Gastroesophageal sphincter (tissue), 4 donors: ENCODE measurements around the gene PCID2. TPM values are rescaled to one million over a fixed set of nuclear protein-coding genes. Genes with fewer than 3 reads are reported as not detected.

Experiments
- ATAC-seq: fragments of 150-250 bp; one replicate; pipeline ENCODE4 v1.9.1; 2016; ENCODE audit warnings: mild to moderate bottlenecking, moderate library complexity
- H3K27ac ChIP-seq, 4 donors: fragments of 200-600 bp; sonication (generic) in 3 of 4; 1 replicate in 3 of 4; 2 replicates in 1 of 4; pipeline ENCODE4 v1.5.1; 2016 to 2019
- H3K27me3 ChIP-seq: fragments of 200-600 bp; sonication (generic); one replicate; pipeline ENCODE4 v1.5.1; 2019
- H3K36me3 ChIP-seq, 2 donors: fragments of 200-600 bp; sonication (generic); one replicate each; pipeline ENCODE4 v1.5.1; 2019; ENCODE audit warnings: control low read depth in 1 of 2
- H3K4me1 ChIP-seq, 3 donors: fragments of 200-600 bp; sonication (generic); 1 replicate in 2 of 3; 2 replicates in 1 of 3; pipeline ENCODE4 v1.5.1; 2016 to 2019; ENCODE audit warnings: control low read depth in 2 of 3
- H3K4me3 ChIP-seq, 2 donors: fragments of 200-600 bp; sonication (generic); one replicate each; pipeline ENCODE4 v1.5.1; 2019; ENCODE audit warnings: mild to moderate bottlenecking in 1 of 2, moderate library complexity in 1 of 2
- H3K9me3 ChIP-seq, 3 donors: fragments of 200-600 bp; sonication (generic); one replicate each; pipeline ENCODE4 v1.5.1; 2017 to 2019; ENCODE audit warnings: control low read depth in 2 of 3
- EP300 ChIP-seq: sonication (generic); formaldehyde crosslinking; IDR thresholded peaks from one replicate; pipeline ENCODE4 v1.6.1; 2017; ENCODE audit warnings: antibody characterized with exemption, mild to moderate bottlenecking
- POLR2A ChIP-seq, 2 donors: fragments of 450-650 bp; IDR thresholded peaks; one replicate each; pipeline ENCODE4 v1.6.1; 2017; ENCODE audit warnings: antibody characterized with exemption in 2 of 2, mild to moderate bottlenecking in 2 of 2, moderate library complexity in 1 of 2
- POLR2AphosphoS5 ChIP-seq: sonication (generic); formaldehyde crosslinking; IDR thresholded peaks from one replicate; pipeline ENCODE4 v1.6.1; 2017; ENCODE audit warnings: antibody characterized with exemption
- whole genome bisulfite sequencing, 2 donors: methylation state at CpG; one replicate each; pipeline ENCODE4 v1.1.5; 2018; ENCODE audit warnings: low coverage in 1 of 2; 5-methylcytosine and 5-hydroxymethylcytosine counted together
- total RNA-seq, 4 donors: library from RNA; depleted of rRNA; stranded (reverse); fragments of >200 nt; gene quantifications; one replicate each; pipeline ENCODE4 v1.1.0, GENCODE V29; 2016
- TF ChIP-seq, protein P1 (sequence below), 4 experiments: fragments of 200-600 bp in 2 of 4; fragments of 450-650 bp in 2 of 4; sonication (generic) in 1 of 4; IDR thresholded peaks; one replicate each; pipeline ENCODE4 v1.5.1; 2017 to 2019; ENCODE audit warnings: antibody characterized with exemption in 4 of 4, mild to moderate bottlenecking in 2 of 4, moderate library complexity in 2 of 4

Gene PCID2
- total RNA-seq, 4 donors from 2014 or later = 43.7 to 76.0 (median 48.8) TPM

GRCh38 chr13:113176280-113176679 is 32.2 kb downstream of the PCID2 start:
- H3K27ac ChIP-seq = no peak overlapping the region
- no peaks in the 10 kb centered on the region for H3K27me3 ChIP-seq
- TF ChIP-seq EP300 (no peak), POLR2A (IDR thresholded peaks at IDR 0.05) (no peak), POLR2AphosphoS5 (no peak)
- TF ChIP-seq, protein P1, sequence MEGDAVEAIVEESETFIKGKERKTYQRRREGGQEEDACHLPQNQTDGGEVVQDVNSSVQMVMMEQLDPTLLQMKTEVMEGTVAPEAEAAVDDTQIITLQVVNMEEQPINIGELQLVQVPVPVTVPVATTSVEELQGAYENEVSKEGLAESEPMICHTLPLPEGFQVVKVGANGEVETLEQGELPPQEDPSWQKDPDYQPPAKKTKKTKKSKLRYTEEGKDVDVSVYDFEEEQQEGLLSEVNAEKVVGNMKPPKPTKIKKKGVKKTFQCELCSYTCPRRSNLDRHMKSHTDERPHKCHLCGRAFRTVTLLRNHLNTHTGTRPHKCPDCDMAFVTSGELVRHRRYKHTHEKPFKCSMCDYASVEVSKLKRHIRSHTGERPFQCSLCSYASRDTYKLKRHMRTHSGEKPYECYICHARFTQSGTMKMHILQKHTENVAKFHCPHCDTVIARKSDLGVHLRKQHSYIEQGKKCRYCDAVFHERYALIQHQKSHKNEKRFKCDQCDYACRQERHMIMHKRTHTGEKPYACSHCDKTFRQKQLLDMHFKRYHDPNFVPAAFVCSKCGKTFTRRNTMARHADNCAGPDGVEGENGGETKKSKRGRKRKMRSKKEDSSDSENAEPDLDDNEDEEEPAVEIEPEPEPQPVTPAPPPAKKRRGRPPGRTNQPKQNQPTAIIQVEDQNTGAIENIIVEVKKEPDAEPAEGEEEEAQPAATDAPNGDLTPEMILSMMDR (IDR thresholded peaks at IDR 0.05) = no peak
- no peak overlapping the region for H3K4me3 ChIP-seq
- ATAC-seq = no peak
- H3K36me3 ChIP-seq = peaks cover 0 to 98% of the 10 kb centered on the region in 2 donors
- H3K4me1 ChIP-seq = no peaks in the 10 kb centered on the region
- 93 to 100% methylated on average over 1 to 3 of the region's 5 CpGs for WGBS, 2 donors
- no peaks in the 10 kb centered on the region for H3K9me3 ChIP-seq

GRCh38 chr13:113172419-113172926 is 36.0 kb downstream of the PCID2 start:
- 92% methylated on average over 10 of the region's 13 CpGs; no CpG with 5 or more reads in 1 of the 2 donors for WGBS, 2 donors
- peaks cover 0 to 5% (median 0%) of the 10 kb centered on the region in 3 donors for H3K9me3 ChIP-seq
- ATAC-seq = no peak
- H3K36me3 ChIP-seq = peaks cover 0 to 81% of the 10 kb centered on the region in 2 donors
- TF ChIP-seq POLR2AphosphoS5 = no peak
- no peak overlapping the region for H3K27ac ChIP-seq
- no peaks in the 10 kb centered on the region for H3K4me1 ChIP-seq
- H3K4me3 ChIP-seq = no peak overlapping the region
- H3K27me3 ChIP-seq = no peaks in the 10 kb centered on the region

DNA sequence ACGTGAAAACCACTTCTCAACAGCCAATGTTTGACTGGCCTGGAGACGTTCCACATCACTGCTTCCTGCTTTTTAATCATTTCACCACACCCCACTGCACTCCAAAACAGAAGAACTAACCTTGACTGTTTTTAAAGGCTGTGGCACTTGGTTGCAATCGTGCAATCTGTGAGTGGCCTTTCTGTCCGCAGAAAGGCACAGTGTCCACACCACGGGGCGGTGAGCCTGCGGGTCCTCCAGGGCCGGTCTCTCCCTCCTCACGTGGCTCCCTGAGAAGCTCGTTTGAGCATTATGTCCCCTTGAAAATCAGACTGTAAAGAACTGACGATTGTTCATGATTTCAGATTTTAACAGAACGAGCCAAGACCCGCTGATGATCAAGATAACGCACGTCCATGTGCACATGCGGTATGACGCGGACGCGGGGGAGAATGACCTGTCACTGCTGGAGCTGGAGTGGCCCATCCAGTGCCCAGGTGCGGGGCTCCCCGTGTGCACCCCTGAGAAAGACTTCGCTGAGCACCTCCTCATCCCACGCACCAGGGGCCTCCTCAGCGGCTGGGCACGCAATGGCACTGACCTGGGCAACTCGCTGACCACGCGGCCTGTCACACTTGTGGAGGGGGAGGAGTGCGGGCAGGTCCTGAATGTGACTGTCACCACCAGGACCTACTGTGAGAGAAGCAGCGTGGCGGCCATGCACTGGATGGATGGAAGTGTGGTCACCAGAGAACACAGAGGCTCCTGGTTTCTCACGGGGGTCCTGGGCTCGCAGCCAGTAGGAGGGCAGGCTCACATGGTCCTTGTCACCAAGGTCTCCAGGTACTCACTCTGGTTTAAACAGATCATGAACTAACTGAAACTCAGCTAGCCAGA is 37.0 kb downstream of the PCID2 start:
- TF ChIP-seq, protein P1 (IDR thresholded peaks at IDR 0.05) = no peak
- TF ChIP-seq POLR2AphosphoS5 (no peak), EP300 (no peak), POLR2A (IDR thresholded peaks at IDR 0.05) (no peak)
- WGBS, 2 donors = 89 to 96% methylated on average over 5 to 15 of the region's 34 CpGs
- ATAC-seq = no peak
- Histone ChIP-seq H3K4me3 (no peak overlapping the region), H3K36me3 (peaks cover 0 to 71% of the 10 kb centered on the region in 2 donors), H3K27me3 (no peaks in the 10 kb centered on the region), H3K9me3 (peaks cover 0 to 5% (median 0%) of the 10 kb centered on the region in 3 donors), H3K27ac (no peak overlapping the region), H3K4me1 (no peaks in the 10 kb centered on the region)

DNA sequence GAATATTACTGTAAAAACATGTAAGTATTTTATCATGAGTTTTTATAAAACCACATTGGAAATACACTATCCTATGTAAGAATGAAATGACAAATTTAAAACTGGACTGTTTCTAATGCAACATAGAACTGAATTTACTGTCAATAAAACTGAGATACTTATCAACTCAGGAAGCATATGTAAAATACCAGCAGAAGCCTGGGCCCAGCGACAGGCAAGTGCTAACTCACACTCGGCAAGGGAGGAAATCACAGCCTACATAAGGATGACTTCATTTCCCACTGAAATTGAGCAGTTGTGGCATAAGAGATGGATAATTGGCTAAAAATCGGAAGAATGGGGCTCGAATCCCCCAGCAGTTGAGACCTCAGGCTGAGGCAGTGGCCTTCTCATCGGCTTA is 38.0 kb downstream of the PCID2 start:
- Histone ChIP-seq H3K27me3 (no peaks in the 10 kb centered on the region), H3K27ac (no peak overlapping the region), H3K4me1 (no peaks in the 10 kb centered on the region), H3K36me3 (peaks cover 0 to 61% of the 10 kb centered on the region in 2 donors), H3K9me3 (peaks cover 0 to 5% (median 0%) of the 10 kb centered on the region in 3 donors), H3K4me3 (no peak overlapping the region)
- TF ChIP-seq, protein P1 (IDR thresholded peaks at IDR 0.05) = no peak
- TF ChIP-seq POLR2A (IDR thresholded peaks at IDR 0.05) (no peak), EP300 (no peak), POLR2AphosphoS5 (no peak)
- ATAC-seq = no peak
- 79 to 82% methylated on average over 5 of the region's 5 CpGs for WGBS, 2 donors

GRCh38 chr13:113169277-113170272 is 38.9 kb downstream of the PCID2 start:
- Histone ChIP-seq H3K4me3 (no peak overlapping the region), H3K36me3 (peaks cover 0 to 52% of the 10 kb centered on the region in 2 donors), H3K4me1 (no peaks in the 10 kb centered on the region), H3K9me3 (peaks cover 0 to 5% (median 0%) of the 10 kb centered on the region in 3 donors), H3K27ac (no peak overlapping the region), H3K27me3 (no peaks in the 10 kb centered on the region)
- ATAC-seq = no peak
- 92% methylated on average over 5 to 13 of the region's 13 CpGs for WGBS, 2 donors
- TF ChIP-seq, protein P1 (IDR thresholded peaks at IDR 0.05) = no peak
- TF ChIP-seq POLR2A (IDR thresholded peaks at IDR 0.05) = no peak
- TF ChIP-seq EP300 = no peak
- no peak for TF ChIP-seq POLR2AphosphoS5
